K562 (cell line): Measurements from ENCODE around the gene TRPM8. TPM values are rescaled to one million over a fixed set of nuclear protein-coding genes. Genes with fewer than 3 reads are reported as not detected.
"Not testable (repeated sequence)": the region's sequence is repeated elsewhere in the genome, so short reads cannot be mapped to it uniquely, and the experiment has no call there.

Experiments used
- ATAC-seq: fragments of 200-7000 bp; cut with Tn5 transposase; 3 replicates; pipeline ENCODE4 v1.9.1; 2020; ENCODE audit warnings: moderate library complexity
- BruUV-seq: library from RNA; stranded (reverse); fragments of 400-500 nt; replicated peaks from 2 replicates; lab custom pipeline; 2021; lab: Mats Ljungman, UMichigan
- CTCF ChIA-PET: fragments of 300-600 bp; formaldehyde crosslinking; extraction: SDS; loops from one replicate; lab custom pipeline; 2021; ENCODE audit warnings: low intra/inter-chr PET ratio; lab: Yijun Ruan, JAX
- POLR2A ChIA-PET: fragments of 300-600, 350-650 bp; sonication (Branson Sonifier 250); formaldehyde crosslinking; extraction: SDS; loops from one replicate; lab custom pipeline; 2021; ENCODE audit warnings: antibody characterized with exemption, inconsistent platforms; lab: Yijun Ruan, JAX
- DNase-seq, 4 experiments: peaks; one replicate each; pipeline versions ENCODE4 v3.0.0 to v3.0.0-alpha.2; 2011 to 2018; ENCODE audit warnings: low spot score in 3 of 4, mixed read lengths in 3 of 4; ENCODE audit errors: extremely low read depth in 1 of 4
- FAIRE-seq: peaks from 2 replicates; lab custom pipeline; 2011; peaks lifted over from hg19 to GRCh38; lab: Jason Lieb, UNC
- H2AFZ ChIP-seq: 2 replicates; pipeline ENCODE4 v1.6.0; 2011; ENCODE audit warnings: low read depth, low read length, control low read depth, inconsistent platforms
- H3K27ac ChIP-seq: fragments of 200-600 bp; 3 replicates; pipeline ENCODE4 v1.8.0; 2011; ENCODE audit warnings: low read depth, mild to moderate bottlenecking, control low read depth, inconsistent platforms, low read length, moderate library complexity, mixed read lengths; ENCODE audit errors: extremely low read depth
- H3K27me3 ChIP-seq, 2 experiments: fragments of 300-600 bp in 1 of 2; 2 replicates in 1 of 2; 3 replicates in 1 of 2; pipeline versions ENCODE4 v1.6.0 to v1.8.0; 2011; ENCODE audit warnings: inconsistent platforms in 2 of 2, low read length in 2 of 2, mild to moderate bottlenecking in 1 of 2, mixed read lengths in 1 of 2, moderate library complexity in 1 of 2; ENCODE audit not compliant: control insufficient read depth in 2 of 2, insufficient read depth in 2 of 2
- H3K36me3 ChIP-seq: fragments of 300-600 bp; 3 replicates; pipeline ENCODE4 v1.8.0; 2011; ENCODE audit warnings: mild to moderate bottlenecking, low read length, inconsistent platforms; ENCODE audit not compliant: control insufficient read depth, insufficient read depth
- H3K4me1 ChIP-seq, 2 experiments: fragments of 200-600 bp in 1 of 2; replicated peaks in 1 of 2; 2 replicates in 1 of 2; 3 replicates in 1 of 2; pipeline versions ENCODE4 v1.5.1 to v1.8.0; 2011; ENCODE audit warnings: inconsistent platforms in 2 of 2, low read length in 2 of 2, mild to moderate bottlenecking in 1 of 2, mixed read lengths in 1 of 2, moderate library complexity in 1 of 2; ENCODE audit not compliant: control insufficient read depth in 2 of 2, insufficient read depth in 2 of 2
- H3K4me2 ChIP-seq: 2 replicates; pipeline ENCODE4 v1.6.1; 2011; ENCODE audit warnings: low read length, control low read depth, inconsistent platforms, mixed read lengths; ENCODE audit not compliant: insufficient read depth
- H3K4me3 ChIP-seq: fragments of 200-600 bp; sonication (generic), shearing (Covaris generic); 2 replicates; pipeline ENCODE4 v1.5.1; 2016; ENCODE audit warnings: control low read depth, inconsistent platforms
- H3K79me2 ChIP-seq: fragments of 200-600 bp; 3 replicates; pipeline ENCODE4 v1.8.0; 2011; ENCODE audit warnings: low read length, inconsistent platforms; ENCODE audit not compliant: control insufficient read depth, insufficient read depth
- H3K9ac ChIP-seq, 2 experiments: 2 replicates each; pipeline versions ENCODE4 v1.6.0 to v1.6.1; 2011; ENCODE audit warnings: low read depth in 2 of 2, low read length in 2 of 2, control low read depth in 1 of 2, inconsistent platforms in 1 of 2, mild to moderate bottlenecking in 1 of 2, mixed read lengths in 1 of 2; ENCODE audit not compliant: insufficient read depth in 1 of 2
- H3K9me1 ChIP-seq: one replicate; pipeline ENCODE4 v1.6.0; 2011; ENCODE audit warnings: inconsistent platforms, mild to moderate bottlenecking, low read length, moderate library complexity; ENCODE audit not compliant: control insufficient read depth, insufficient read depth
- H3K9me3 ChIP-seq: replicated peaks from 2 replicates; pipeline ENCODE4 v1.5.1; 2011; ENCODE audit warnings: low read depth, low read length, inconsistent platforms; ENCODE audit not compliant: control insufficient read depth, insufficient read depth
- H4K20me1 ChIP-seq: replicated peaks from 2 replicates; pipeline ENCODE4 v1.6.1; 2011; ENCODE audit warnings: low read length, inconsistent platforms, mixed read lengths; ENCODE audit not compliant: control insufficient read depth, insufficient read depth
- CBX8 ChIP-seq: fragments of 200-600 bp; sonication (generic); IDR thresholded peaks from 2 replicates; pipeline ENCODE4 v1.6.1; 2012; ENCODE audit warnings: borderline replicate concordance, mixed run types, low read depth, mild to moderate bottlenecking, moderate library complexity, mixed read lengths, low read length, control low read depth, inconsistent platforms; ENCODE audit not compliant: poor library complexity, severe bottlenecking; ENCODE audit errors: extremely low read depth
- DEAF1 ChIP-seq: fragments of 450-650 bp; formaldehyde crosslinking; IDR thresholded peaks from 2 replicates; pipeline ENCODE4 v1.4.0; 2020; ENCODE audit warnings: mild to moderate bottlenecking, moderate library complexity
- IFI16 ChIP-seq: fragments of 250-450 bp; sonication (Bioruptor Pico); IDR thresholded peaks from 2 replicates; pipeline ENCODE4 v2.1.2; 2022; ENCODE audit warnings: mild to moderate bottlenecking, inconsistent platforms
- MTA3 ChIP-seq: fragments of 450-650 bp; formaldehyde crosslinking; IDR thresholded peaks from 2 replicates; pipeline ENCODE4 v1.6.1; 2017; ENCODE audit warnings: mild to moderate bottlenecking, borderline replicate concordance
- NR1H2 ChIP-seq: sonication (generic); formaldehyde crosslinking; IDR thresholded peaks from 2 replicates; pipeline ENCODE4 v1.4.0; 2020; ENCODE audit warnings: mild to moderate bottlenecking, missing genetic modification reagents
- SUPT5H ChIP-seq: fragments of 450-650 bp; IDR thresholded peaks from 2 replicates; pipeline ENCODE4 v1.6.1; 2016
- TCFL5 ChIP-seq: fragments of 250-450 bp; sonication (Bioruptor Pico); conservative IDR thresholded peaks from 2 replicates; pipeline ENCODE4 v1.6.1; 2021; ENCODE audit warnings: mild to moderate bottlenecking, moderate library complexity, matching md5 sums
- ZNF134 ChIP-seq: fragments of 250-450 bp; sonication (Bioruptor Pico); conservative IDR thresholded peaks from 2 replicates; pipeline ENCODE4 v1.4.0; 2020
- ZNF217 ChIP-seq: sonication (generic); formaldehyde crosslinking; IDR thresholded peaks from 2 replicates; pipeline ENCODE4 v1.8.0; 2022; ENCODE audit warnings: mild to moderate bottlenecking, missing genetic modification reagents
- ZNF232 ChIP-seq: sonication (generic); formaldehyde crosslinking; IDR thresholded peaks from 2 replicates; pipeline ENCODE4 v1.8.0; 2022; ENCODE audit warnings: mild to moderate bottlenecking, missing genetic modification reagents
- ZNF584 ChIP-seq: fragments of 200-800 bp; sonication (Bioruptor generic); IDR thresholded peaks from 2 replicates; pipeline ENCODE4 v1.6.1; 2016; ENCODE audit warnings: low read depth, mild to moderate bottlenecking, missing genetic modification characterization, missing compliant biosample characterization
- WGBS: fragments of 100-300 bp; shearing (Covaris generic); methylation state at CpG from one replicate; pipeline ENCODE4 v1.1.6; 2016; ENCODE audit warnings: low coverage, mixed read lengths; ENCODE audit not compliant: insufficient coverage; ENCODE audit errors: missing lambda C conversion rate; 5-methylcytosine and 5-hydroxymethylcytosine counted together
- in situ Hi-C: fragments of 300-500 bp; cut with MboI; formaldehyde crosslinking; loops from 4 replicates; pipeline ENCODE4 v1.15.0; 2018; ENCODE audit warnings: inconsistent platforms, mixed read lengths
- intact Hi-C: fragments of 100-400 bp; cut with micrococcal nuclease; formaldehyde crosslinking; loops from 2 replicates; pipeline ENCODE4 v1.14.2; 2022
- polyA plus RNA-seq, 8 experiments: library from polyadenylated mRNA; depleted of rRNA in 4 of 8; stranded (reverse) in 5 of 8; unstranded in 3 of 8; fragments of >200 nt; fragmentation: Nextera tagmentation in 2 of 8; fragmentation: Illumina TruSeq in 1 of 8; extraction: Ambion mirVana in 2 of 8; extraction: Trizol in 1 of 8; gene quantifications; 2 replicates each; pipeline versions ENCODE4 v1.2.1 to v1.2.3, GENCODE V29; 2011 to 2014; ENCODE audit warnings: inconsistent platforms in 1 of 8, missing spikeins in 1 of 8
- total RNA-seq, 7 experiments: library from RNA; depleted of rRNA in 6 of 7; stranded (reverse); fragments of >200 nt in 6 of 7; fragmentation: Illumina TruSeq in 2 of 7; extraction: Trizol in 2 of 7; gene quantifications; 2 replicates each; pipeline versions ENCODE4 v1.2.1 to v1.2.3, GENCODE V29; 2011 to 2021; ENCODE audit warnings: low replicate concordance in 1 of 7

Gene TRPM8
- total and polyA plus RNA-seq, 9 of the 15 experiments (the other 6 are each of a cell fraction or from before 2014, with no cell fraction given), result not detected

- H3K36me3 ChIP-seq, H3K9ac ChIP-seq, POLR2A ChIA-PET, H3K4me3 ChIP-seq, intact Hi-C loops, H3K4me1 ChIP-seq, H3K27ac ChIP-seq, H3K4me2 ChIP-seq, H4K20me1 ChIP-seq, DNase-seq, FAIRE-seq, ATAC-seq, in situ Hi-C loops, H3K9me1 ChIP-seq, BruUV-seq, H2AFZ ChIP-seq, H3K79me2 ChIP-seq, H3K9me3 ChIP-seq, CTCF ChIA-PET: not testable (repeated sequence)
- WGBS, result 3% methylated on average over 12 of the region's 29 CpGs
- H3K27me3 ChIP-seq, result peaks cover 5 to 18% of the 10 kb centered on the region in 2 experiments; a peak in 4 of 5 replicates
Measured at GRCh38 chr2:233972460-233972859, 55.3 kb downstream of the TRPM8 start.

- no TSS peak for BruUV-seq
- intact Hi-C loops, result no loop called here
- CTCF ChIA-PET, result interaction anchor here (0.6 kb wide), 1 partner anchor 114 kb away, joined by 3 read pairs; no protein-coding TSS in a partner anchor
Measured at GRCh38 chr2:233972941-233973575, 55.9 kb downstream of the TRPM8 start.

More at GRCh38 chr2:233972941-233973575, 55.9 kb downstream of the TRPM8 start:
- 0% methylated on average over 9 of the region's 13 CpGs for WGBS
- Histone ChIP-seq H3K4me3 (no peak overlapping the region), H4K20me1 (no peaks in the 10 kb centered on the region), H3K79me2 (no peaks in the 10 kb centered on the region), H3K4me2 (no peak overlapping the region), H3K4me1 (no peaks in the 10 kb centered on the region), H3K9ac (no peak overlapping the region), H3K9me3 (no peaks in the 10 kb centered on the region), H3K27ac (no peak overlapping the region), H2AFZ (no peak overlapping the region), H3K27me3 (peaks cover 5 to 19% of the 10 kb centered on the region in 2 experiments; a peak in 4 of 5 replicates), H3K9me1 (no peaks in the 10 kb centered on the region), H3K36me3 (no peaks in the 10 kb centered on the region)
- no peak for DNase-seq
- TF ChIP-seq MTA3 (no peak), CBX8 (no peak), ZNF134 (no peak), DEAF1 (CRISPR knock-in tag) (no peak), ZNF232 (CRISPR knock-in tag) (no peak), TCFL5 (CRISPR knock-in tag) (no peak), ZNF217 (no peak), IFI16 (CRISPR knock-in tag) (no peak), ZNF584 (no peak), SUPT5H (no peak), NR1H2 (no peak)
- in situ Hi-C loops, result no loop called here
- ATAC-seq, result no peak
- FAIRE-seq, result no peak
- POLR2A ChIA-PET, result no interaction called here
